Body of pancreas (tissue), 4 donors: ENCODE results near the gene APBA2.

Source experiments
- CTCF ChIP-seq, 7 experiments: fragments of 450-650 bp in 4 of 7; fragments of 200-600 bp in 3 of 7; sonication (generic) in 3 of 7; IDR thresholded peaks; one replicate each; pipeline ENCODE4 v1.5.1; 2016 to 2019; ENCODE audit warnings: antibody characterized with exemption in 7 of 7
- POLR2A ChIP-seq, 3 donors: fragments of 450-650 bp; IDR thresholded peaks; one replicate each; pipeline ENCODE4 v1.6.1; 2016; ENCODE audit warnings: antibody characterized with exemption in 3 of 3, mild to moderate bottlenecking in 2 of 3

GRCh38 chr15:29016518-29016917, 130.7 kb downstream of the APBA2 start:
- no peak for TF ChIP-seq POLR2A (IDR thresholded peaks at IDR 0.05)
- no peak for TF ChIP-seq CTCF (IDR thresholded peaks at IDR 0.05)
